A549 (cell line): ENCODE results near the gene MSI2. TPM values are rescaled to one million over a fixed set of nuclear protein-coding genes. Genes with fewer than 3 reads are reported as not detected.

Source experiments
- ATAC-seq, 2 experiments: fragments of 200-7000 bp in 1 of 2; fragments of >200 bp in 1 of 2; cut with Nextera tagmentation in 1 of 2; cut with Tn5 transposase in 1 of 2; 3 replicates each; pipeline versions ENCODE4 v1.8.0 to v1.9.1; 2018 to 2020; ENCODE audit warnings: mild to moderate bottlenecking in 1 of 2, moderate library complexity in 1 of 2
- CTCF ChIA-PET: fragments of 300-600 bp; sonication (Branson Sonifier 250); formaldehyde crosslinking; extraction: SDS; loops from one replicate; lab custom pipeline; 2021; ENCODE audit warnings: antibody characterized with exemption, inconsistent platforms; lab: Yijun Ruan, JAX
- POLR2A ChIA-PET: fragments of 350-600 bp; formaldehyde crosslinking; extraction: SDS; loops from one replicate; lab custom pipeline; 2021; ENCODE audit warnings: antibody characterized with exemption, inconsistent platforms; lab: Yijun Ruan, JAX
- DNase-seq, 2 experiments: peaks; one replicate each; pipeline versions ENCODE4 v3.0.0 to v3.0.0-alpha.2; 2011 to 2016; ENCODE audit warnings: low read depth in 1 of 2, low spot score in 1 of 2
- FAIRE-seq: peaks from 2 replicates; lab custom pipeline; 2011; peaks lifted over from hg19 to GRCh38; lab: Jason Lieb, UNC
- H3K27ac ChIP-seq, 2 experiments: fragments of >200 bp; sonication (Bioruptor Twin); formaldehyde crosslinking; 3 replicates each; pipeline ENCODE4 v1.5.1; 2016 to 2017
- H3K4me1 ChIP-seq: fragments of >200 bp; sonication (Bioruptor Twin); formaldehyde crosslinking; 3 replicates; pipeline ENCODE4 v1.6.1; 2016
- H3K4me2 ChIP-seq: fragments of >200 bp; sonication (Bioruptor Twin); formaldehyde crosslinking; 3 replicates; pipeline ENCODE4 v1.6.1; 2016
- H3K4me3 ChIP-seq: fragments of >200 bp; sonication (Bioruptor Twin); formaldehyde crosslinking; 3 replicates; pipeline ENCODE4 v1.5.1; 2016
- H3K9me3 ChIP-seq: fragments of >200 bp; sonication (Bioruptor Twin); formaldehyde crosslinking; 3 replicates; pipeline ENCODE4 v1.6.1; 2016
- BHLHE40 ChIP-seq: IDR thresholded peaks from 2 replicates; pipeline ENCODE4 v1.6.1; 2012; ENCODE audit warnings: low read depth, low read length, inconsistent platforms
- CBX8 ChIP-seq: fragments of 200-600 bp; sonication (generic); IDR thresholded peaks from 2 replicates; pipeline ENCODE4 v1.6.1; 2016
- CEBPB ChIP-seq, 2 experiments: fragments of >200 bp in 1 of 2; sonication (Bioruptor Twin) in 1 of 2; formaldehyde crosslinking in 1 of 2; IDR thresholded peaks; 2 replicates each; pipeline ENCODE4 v1.6.1; 2012 to 2016
- CHD2 ChIP-seq: fragments of 150-350 bp; IDR thresholded peaks from 2 replicates; pipeline ENCODE4 v1.6.1; 2014; ENCODE audit warnings: low read length; ENCODE audit not compliant: partially characterized antibody
- EHMT2 ChIP-seq: fragments of 200-600 bp; sonication (generic); IDR thresholded peaks from 2 replicates; pipeline ENCODE4 v1.6.1; 2016; ENCODE audit warnings: antibody characterized with exemption, low read depth, mild to moderate bottlenecking, moderate library complexity
- ESRRA ChIP-seq: fragments of 150-350 bp; IDR thresholded peaks from 2 replicates; pipeline ENCODE4 v1.6.1; 2014; ENCODE audit warnings: mild to moderate bottlenecking, low read length, borderline replicate concordance
- FOSB ChIP-seq: fragments of 250-450 bp; sonication (Bioruptor Pico); IDR thresholded peaks from 2 replicates; pipeline ENCODE4 v1.5.0; 2020; ENCODE audit warnings: mild to moderate bottlenecking, moderate library complexity
- GATA3 ChIP-seq: IDR thresholded peaks from 2 replicates; pipeline ENCODE4 v1.6.1; 2012; ENCODE audit warnings: borderline replicate concordance
- HDAC2 ChIP-seq: fragments of 200-600 bp; sonication (generic); IDR thresholded peaks from 2 replicates; pipeline ENCODE4 v1.6.1; 2016
- HES2 ChIP-seq: fragments of >200 bp; sonication (Bioruptor Twin); formaldehyde crosslinking; IDR thresholded peaks from 2 replicates; pipeline ENCODE4 v1.6.1; 2016
- HEYL ChIP-seq: fragments of 250-450 bp; sonication (Bioruptor Pico); IDR thresholded peaks from 2 replicates; pipeline ENCODE4 v1.8.0; 2021; ENCODE audit warnings: mild to moderate bottlenecking, moderate library complexity
- HMGXB4 ChIP-seq: fragments of 250-450 bp; sonication (Bioruptor Pico); IDR thresholded peaks from 2 replicates; pipeline ENCODE4 v1.5.0; 2021; ENCODE audit warnings: mild to moderate bottlenecking, moderate library complexity, borderline replicate concordance
- HOXA7 ChIP-seq: fragments of 250-450 bp; sonication (Bioruptor Pico); IDR thresholded peaks from 2 replicates; pipeline ENCODE4 v1.5.0; 2020; ENCODE audit warnings: mild to moderate bottlenecking, moderate library complexity
- HOXB13 ChIP-seq: fragments of 250-450 bp; sonication (Bioruptor Pico); IDR thresholded peaks from 2 replicates; pipeline ENCODE4 v1.5.0; 2020; ENCODE audit warnings: low read depth, mild to moderate bottlenecking, moderate library complexity
- JUN ChIP-seq, 2 experiments: fragments of >200 bp; sonication (Bioruptor Twin); formaldehyde crosslinking; IDR thresholded peaks; 2 replicates in 1 of 2; 3 replicates in 1 of 2; pipeline ENCODE4 v1.6.1; 2016 to 2017
- KDM1A ChIP-seq: fragments of 200-600 bp; sonication (generic); IDR thresholded peaks from 2 replicates; pipeline ENCODE4 v1.6.1; 2016; ENCODE audit warnings: low read depth, mild to moderate bottlenecking
- MAZ ChIP-seq: fragments of 150-350 bp; IDR thresholded peaks from 2 replicates; pipeline ENCODE4 v1.6.1; 2014; ENCODE audit warnings: antibody characterized with exemption, low read depth, low read length, borderline replicate concordance
- NFE2L2 ChIP-seq: fragments of 150-350 bp; conservative IDR thresholded peaks from 2 replicates; pipeline ENCODE4 v1.6.1; 2014; ENCODE audit warnings: low read length
- POLR2A ChIP-seq: IDR thresholded peaks from 2 replicates; pipeline ENCODE4 v1.6.1; 2012; ENCODE audit warnings: mild to moderate bottlenecking, low read length
- RFX5 ChIP-seq: fragments of 450-650 bp; IDR thresholded peaks from 2 replicates; pipeline ENCODE4 v1.7.1; 2014; ENCODE audit warnings: antibody characterized with exemption, mild to moderate bottlenecking, moderate library complexity
- TP53 ChIP-seq: fragments of 250-450 bp; sonication (Bioruptor Pico); IDR thresholded peaks from 2 replicates; pipeline ENCODE4 v1.5.0; 2021; ENCODE audit warnings: mild to moderate bottlenecking, moderate library complexity
- ZC3H11A ChIP-seq: fragments of 450-650 bp; IDR thresholded peaks from 2 replicates; pipeline ENCODE4 v1.6.1; 2014; ENCODE audit warnings: antibody characterized with exemption, mild to moderate bottlenecking
- ZNF302 ChIP-seq: fragments of 250-450 bp; sonication (Bioruptor Pico); IDR thresholded peaks from 2 replicates; pipeline ENCODE4 v1.9.0; 2021; ENCODE audit warnings: inconsistent platforms, mild to moderate bottlenecking, moderate library complexity
- ZSCAN20 ChIP-seq: fragments of 250-450 bp; sonication (Bioruptor Pico); IDR thresholded peaks from 2 replicates; pipeline ENCODE4 v1.8.0; 2022; ENCODE audit warnings: mild to moderate bottlenecking, moderate library complexity
- WGBS: methylation state at CpG from one replicate; pipeline ENCODE4 v1.1.6; 2017; ENCODE audit errors: missing lambda C conversion rate; 5-methylcytosine and 5-hydroxymethylcytosine counted together
- polyA plus RNA-seq, 4 experiments: library from polyadenylated mRNA; depleted of rRNA in 3 of 4; stranded (reverse); fragments of >200 nt; fragmentation: RNase III in 1 of 4; extraction: RNeasy Plus Mini Kit Qiagen cat#74134 plus additional on column Dnase treatment in 1 of 4; gene quantifications; 2 replicates in 3 of 4; 3 replicates in 1 of 4; pipeline ENCODE4 v1.2.3, GENCODE V29; 2011 to 2017
- TF ChIP-seq, protein P1 (sequence below): fragments of >200 bp; sonication (Bioruptor Twin); formaldehyde crosslinking; IDR thresholded peaks from 3 replicates; pipeline ENCODE4 v1.6.1; 2016
- TF ChIP-seq, protein P2 (sequence below): IDR thresholded peaks from 2 replicates; pipeline ENCODE4 v1.6.1; 2012

The MSI2 gene
- polyA plus RNA-seq, 2 of the 4 experiments (the other 2 are of a cell fraction), result 43.6 to 44.4 TPM

- Histone ChIP-seq H3K4me3 (no peak overlapping the region), H3K9me3 (no peaks in the 10 kb centered on the region), H3K4me1 (peaks cover 31% of the 10 kb centered on the region), H3K27ac (0 out of 6 replicates have a peak overlapping the region, but pooled peaks of 1 of the 2 experiments have one; percentile 6), H3K4me2 (no peak overlapping the region)
- ATAC-seq (no peak), DNase-seq (no peak), FAIRE-seq (no peak)
- POLR2A ChIA-PET, result no interaction called here
- WGBS, result 90% methylated on average over 2 of the region's 2 CpGs
- CTCF ChIA-PET, result interaction anchor here (0.8 to 2.3 kb wide), 6 partner anchors 31 to 682 kb away, joined by 3 to 9 read pairs (median 3); no protein-coding TSS in a partner anchor
- TF ChIP-seq HOXA7 (CRISPR knock-in tag) (no peak), TP53 (CRISPR knock-in tag) (no peak), MAZ (no peak), HOXB13 (no peak), ZC3H11A (no peak), ZSCAN20 (CRISPR knock-in tag) (no peak), RFX5 (no peak), HDAC2 (no peak), CHD2 (no peak), CEBPB (IDR thresholded peaks at IDR 0.05) (no peak), NFE2L2 (no peak)
These were observed 167.9 kb downstream of the MSI2 start for GRCh38 chr17:57424273-57424672.

GRCh38 chr17:57424777-57425188 is 168.5 kb downstream of the MSI2 start:
- FAIRE-seq, result no peak

GRCh38 chr17:57425431-57425830 is 169.1 kb downstream of the MSI2 start:
- no peaks in the 10 kb centered on the region for H3K9me3 ChIP-seq
- no peak for DNase-seq
- POLR2A ChIA-PET, result no interaction called here
- FAIRE-seq, result no peak
- no peak for ATAC-seq
- WGBS, result 84% methylated on average over 5 of the region's 5 CpGs
- CTCF ChIA-PET, result no interaction called here
- H3K4me3 ChIP-seq, result no peak overlapping the region
- H3K27ac ChIP-seq, result no peak overlapping the region
- no peak overlapping the region for H3K4me2 ChIP-seq
- no peak for TF ChIP-seq NFE2L2
- TF ChIP-seq GATA3, result no peak
- TF ChIP-seq KDM1A, result no peak
- no peak for TF ChIP-seq POLR2A
- TF ChIP-seq, protein P1, sequence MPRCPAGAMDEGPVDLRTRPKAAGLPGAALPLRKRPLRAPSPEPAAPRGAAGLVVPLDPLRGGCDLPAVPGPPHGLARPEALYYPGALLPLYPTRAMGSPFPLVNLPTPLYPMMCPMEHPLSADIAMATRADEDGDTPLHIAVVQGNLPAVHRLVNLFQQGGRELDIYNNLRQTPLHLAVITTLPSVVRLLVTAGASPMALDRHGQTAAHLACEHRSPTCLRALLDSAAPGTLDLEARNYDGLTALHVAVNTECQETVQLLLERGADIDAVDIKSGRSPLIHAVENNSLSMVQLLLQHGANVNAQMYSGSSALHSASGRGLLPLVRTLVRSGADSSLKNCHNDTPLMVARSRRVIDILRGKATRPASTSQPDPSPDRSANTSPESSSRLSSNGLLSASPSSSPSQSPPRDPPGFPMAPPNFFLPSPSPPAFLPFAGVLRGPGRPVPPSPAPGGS, result no peak
- TF ChIP-seq HES2, result no peak
- no peak for TF ChIP-seq CBX8
- TF ChIP-seq HDAC2, result no peak
- no peak for TF ChIP-seq EHMT2
- TF ChIP-seq, protein P2, sequence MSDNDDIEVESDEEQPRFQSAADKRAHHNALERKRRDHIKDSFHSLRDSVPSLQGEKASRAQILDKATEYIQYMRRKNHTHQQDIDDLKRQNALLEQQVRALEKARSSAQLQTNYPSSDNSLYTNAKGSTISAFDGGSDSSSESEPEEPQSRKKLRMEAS, result no peak
- TF ChIP-seq CHD2, result no peak
- TF ChIP-seq HMGXB4 (CRISPR knock-in tag), result no peak
- no peak for TF ChIP-seq CEBPB (IDR thresholded peaks at IDR 0.05)
- TF ChIP-seq ESRRA, result no peak
- TF ChIP-seq, all 56 proteins: peak for 0
- H3K4me1 ChIP-seq, result peaks cover 26% of the 10 kb centered on the region

More at GRCh38 chr17:57424777-57425188, 168.5 kb downstream of the MSI2 start:
- H3K4me1 ChIP-seq, result peaks cover 31% of the 10 kb centered on the region
- peak overlapping the region in 1 of 2 experiments; percentile 9; a peak in 1 of 6 replicates for H3K27ac ChIP-seq
- no peak overlapping the region; the same call in 2 of the 3 replicates for H3K4me2 ChIP-seq
- WGBS, result 86% methylated on average over 5 of the region's 5 CpGs
- POLR2A ChIA-PET, result no interaction called here
- TF ChIP-seq ZNF302 (CRISPR knock-in tag) (no peak), HOXB13 (no peak), RFX5 (no peak), FOSB (no peak), BHLHE40 (no peak), KDM1A (no peak), TP53 (CRISPR knock-in tag) (no peak), NFE2L2 (no peak), HEYL (CRISPR knock-in tag) (no peak), JUN (IDR thresholded peaks at IDR 0.05) (no peak)
- H3K9me3 ChIP-seq, result no peaks in the 10 kb centered on the region
- ATAC-seq (no peak), DNase-seq (no peak)
- CTCF ChIA-PET, result interaction anchor here (0.8 to 2.3 kb wide), 3 partner anchors 30 to 681 kb away, joined by 3 to 9 read pairs (median 3); no protein-coding TSS in a partner anchor
- H3K4me3 ChIP-seq, result no peak overlapping the region
